CD14-positive monocyte (primary cell): ENCODE data around the gene MRPS24. TPM values are rescaled to one million over a fixed set of nuclear protein-coding genes. Genes with fewer than 3 reads are reported as not detected.

Experiments
- DNase-seq, 3 donors: peaks; one replicate each; pipeline ENCODE4 v3.0.0-alpha.2; 2011 to 2022
- H2AFZ ChIP-seq: 2 replicates; pipeline ENCODE4 v1.6.0; 2012; ENCODE audit warnings: mild to moderate bottlenecking, low read depth, low read length, inconsistent platforms; ENCODE audit not compliant: insufficient read depth, poor library complexity, severe bottlenecking
- H3K27ac ChIP-seq, 2 donors: 1 replicate in 1 of 2; 2 replicates in 1 of 2; pipeline ENCODE4 v1.5.1; 2012 to 2013; ENCODE audit warnings: low read length in 2 of 2, control low read depth in 1 of 2, inconsistent platforms in 1 of 2, low read depth in 1 of 2, mild to moderate bottlenecking in 1 of 2
- H3K27me3 ChIP-seq, 2 donors: one replicate each; pipeline versions ENCODE4 v1.6.0 to v1.6.1; 2011 to 2013; ENCODE audit warnings: low read length in 2 of 2; ENCODE audit not compliant: control insufficient read depth in 2 of 2, insufficient read depth in 2 of 2
- H3K36me3 ChIP-seq, 2 donors: replicated peaks in 1 of 2; 1 replicate in 1 of 2; 2 replicates in 1 of 2; pipeline versions ENCODE4 v1.5.1 to v1.6.1; 2012 to 2013; ENCODE audit warnings: low read length in 2 of 2, control low read depth in 1 of 2, inconsistent platforms in 1 of 2, mild to moderate bottlenecking in 1 of 2; ENCODE audit not compliant: insufficient read depth in 2 of 2, control insufficient read depth in 1 of 2
- H3K4me1 ChIP-seq, 2 donors: 1 replicate in 1 of 2; 2 replicates in 1 of 2; pipeline versions ENCODE4 v1.5.1 to v1.6.1; 2012 to 2013; ENCODE audit warnings: low read length in 2 of 2, control low read depth in 1 of 2, inconsistent platforms in 1 of 2, mild to moderate bottlenecking in 1 of 2, moderate library complexity in 1 of 2; ENCODE audit not compliant: insufficient read depth in 2 of 2, control insufficient read depth in 1 of 2
- H3K4me2 ChIP-seq: replicated peaks from 2 replicates; pipeline ENCODE3; 2012; ENCODE audit warnings: low read length, moderate library complexity, mild to moderate bottlenecking; ENCODE audit not compliant: poor library complexity, severe bottlenecking; ENCODE audit errors: extremely low read depth
- H3K4me3 ChIP-seq, 3 experiments: fragments of 200-600 bp in 1 of 3; sonication (generic) in 1 of 3; replicated peaks in 1 of 3; 1 replicate in 2 of 3; 2 replicates in 1 of 3; pipeline ENCODE4 v1.5.1; 2011 to 2013; ENCODE audit warnings: low read length in 3 of 3, mild to moderate bottlenecking in 3 of 3, control low read depth in 2 of 3, low read depth in 2 of 3, inconsistent platforms in 1 of 3, moderate library complexity in 1 of 3
- H3K79me2 ChIP-seq: 2 replicates; pipeline ENCODE4 v1.6.0; 2012; ENCODE audit warnings: mild to moderate bottlenecking, control low read depth, inconsistent platforms, low read length, moderate library complexity; ENCODE audit not compliant: insufficient read depth
- H3K9ac ChIP-seq: 2 replicates; pipeline ENCODE4 v1.6.0; 2017; ENCODE audit warnings: low read length, mild to moderate bottlenecking; ENCODE audit not compliant: insufficient read depth, poor library complexity, severe bottlenecking
- H3K9me3 ChIP-seq, 2 donors: replicated peaks in 1 of 2; 1 replicate in 1 of 2; 2 replicates in 1 of 2; pipeline versions ENCODE4 v1.5.1 to v1.6.1; 2012 to 2013; ENCODE audit warnings: low read length in 2 of 2, control low read depth in 1 of 2; ENCODE audit not compliant: control insufficient read depth in 1 of 2, insufficient read depth in 1 of 2
- H4K20me1 ChIP-seq: 2 replicates; pipeline ENCODE4 v1.6.0; 2012; ENCODE audit warnings: mild to moderate bottlenecking, low read length, control low read depth, moderate library complexity; ENCODE audit not compliant: insufficient read depth
- H3K27ac Mint-ChIP-seq, 7 donors: one replicate each; pipeline ENCODE4 v1.8.0; 2020; ENCODE audit warnings: mild to moderate bottlenecking in 7 of 7, mixed read lengths in 7 of 7, moderate library complexity in 6 of 7, inconsistent platforms in 2 of 7
- H3K27me3 Mint-ChIP-seq, 3 donors: one replicate each; pipeline ENCODE4 v1.8.0; 2021 to 2022; ENCODE audit warnings: low read depth in 3 of 3, mild to moderate bottlenecking in 3 of 3, mixed read lengths in 3 of 3, moderate library complexity in 3 of 3, inconsistent platforms in 1 of 3
- H3K36me3 Mint-ChIP-seq, 2 donors: one replicate each; pipeline ENCODE4 v1.8.0; 2020; ENCODE audit warnings: mixed read lengths in 2 of 2, inconsistent platforms in 1 of 2, mild to moderate bottlenecking in 1 of 2
- H3K4me1 Mint-ChIP-seq: one replicate; pipeline ENCODE4 v1.8.0; 2020; ENCODE audit warnings: mild to moderate bottlenecking, mixed read lengths
- H3K4me3 Mint-ChIP-seq, 2 donors: one replicate each; pipeline ENCODE4 v1.8.0; 2020; ENCODE audit warnings: mild to moderate bottlenecking in 2 of 2, mixed read lengths in 2 of 2, moderate library complexity in 1 of 2
- H3K9me3 Mint-ChIP-seq, 7 donors: one replicate each; pipeline ENCODE4 v1.8.0; 2020 to 2022; ENCODE audit warnings: mixed read lengths in 7 of 7, mild to moderate bottlenecking in 6 of 7, moderate library complexity in 6 of 7, inconsistent platforms in 2 of 7
- CTCF ChIP-seq: fragments of 200-600 bp; IDR thresholded peaks from one replicate; pipeline ENCODE4 v1.8.0; 2022; ENCODE audit warnings: antibody characterized with exemption, mild to moderate bottlenecking
- WGBS: methylation state at CpG from one replicate; pipeline ENCODE4 v1.1.5; 2013; ENCODE audit warnings: missing lambda C conversion rate; ENCODE audit not compliant: insufficient coverage; 5-methylcytosine and 5-hydroxymethylcytosine counted together
- intact Hi-C, 2 donors: fragments of 100-400 bp; cut with micrococcal nuclease; formaldehyde crosslinking; loops; one replicate each; pipeline versions ENCODE4 v1.15.0 to v1.15.1; 2023
- polyA plus RNA-seq, 3 donors: library from polyadenylated mRNA; depleted of rRNA in 1 of 3; unstranded in 2 of 3; stranded (reverse) in 1 of 3; fragments of 300-500 nt in 2 of 3; fragments of >200 nt in 1 of 3; fragmentation: Illumina TruSeq in 2 of 3; gene quantifications; 1 replicate in 2 of 3; 2 replicates in 1 of 3; pipeline ENCODE4 v1.2.3, GENCODE V29; 2012 to 2021

Gene MRPS24
- polyA plus RNA-seq, 3 donors, result 79.2 to 112 (median 112) TPM

- 100% methylated on average over 2 of the region's 8 CpGs for WGBS
- H3K27ac Mint-ChIP-seq, result no peak overlapping the region
- H3K4me3 Mint-ChIP-seq, result no peak overlapping the region
These were observed 26.6 kb upstream of the MRPS24 start for GRCh38 chr7:43895847-43896415.

More at GRCh38 chr7:43895847-43896415, 26.6 kb upstream of the MRPS24 start:
- Mint-ChIP-seq H3K9me3 (peaks cover 0 to 5% (median 0%) of the 10 kb centered on the region in 7 donors), H3K36me3 (peaks cover 18 to 26% of the 10 kb centered on the region in 2 donors), H3K27me3 (no peaks in the 10 kb centered on the region), H3K4me1 (peaks cover 11% of the 10 kb centered on the region)
- no peak overlapping the region for H2AFZ ChIP-seq
- H3K9ac ChIP-seq, result no peak overlapping the region
- H3K27ac ChIP-seq, result no peak overlapping the region
- H3K4me3 ChIP-seq, result no peak overlapping the region
- H3K36me3 ChIP-seq, result no peaks in the 10 kb centered on the region
- no peaks in the 10 kb centered on the region for H3K9me3 ChIP-seq
- no peaks in the 10 kb centered on the region for H3K27me3 ChIP-seq
- intact Hi-C loops, result no loop called here
- TF ChIP-seq CTCF, result no peak
- H3K4me1 ChIP-seq, result no peaks in the 10 kb centered on the region
- DNase-seq, result no peak
- peaks cover 17% of the 10 kb centered on the region for H3K79me2 ChIP-seq
- H4K20me1 ChIP-seq, result peaks cover 6% of the 10 kb centered on the region
- H3K4me2 ChIP-seq, result no peak overlapping the region
